ENCODE results near the gene MRAS.
"Not testable (repeated sequence)": the region's sequence is repeated elsewhere in the genome, so short reads cannot be mapped to it uniquely, and the experiment has no call there.

The MRAS gene

GRCh38 chr3:138412821-138413551 is 64.6 kb downstream of the MRAS start:
- TF ChIP-seq, protein P1, sequence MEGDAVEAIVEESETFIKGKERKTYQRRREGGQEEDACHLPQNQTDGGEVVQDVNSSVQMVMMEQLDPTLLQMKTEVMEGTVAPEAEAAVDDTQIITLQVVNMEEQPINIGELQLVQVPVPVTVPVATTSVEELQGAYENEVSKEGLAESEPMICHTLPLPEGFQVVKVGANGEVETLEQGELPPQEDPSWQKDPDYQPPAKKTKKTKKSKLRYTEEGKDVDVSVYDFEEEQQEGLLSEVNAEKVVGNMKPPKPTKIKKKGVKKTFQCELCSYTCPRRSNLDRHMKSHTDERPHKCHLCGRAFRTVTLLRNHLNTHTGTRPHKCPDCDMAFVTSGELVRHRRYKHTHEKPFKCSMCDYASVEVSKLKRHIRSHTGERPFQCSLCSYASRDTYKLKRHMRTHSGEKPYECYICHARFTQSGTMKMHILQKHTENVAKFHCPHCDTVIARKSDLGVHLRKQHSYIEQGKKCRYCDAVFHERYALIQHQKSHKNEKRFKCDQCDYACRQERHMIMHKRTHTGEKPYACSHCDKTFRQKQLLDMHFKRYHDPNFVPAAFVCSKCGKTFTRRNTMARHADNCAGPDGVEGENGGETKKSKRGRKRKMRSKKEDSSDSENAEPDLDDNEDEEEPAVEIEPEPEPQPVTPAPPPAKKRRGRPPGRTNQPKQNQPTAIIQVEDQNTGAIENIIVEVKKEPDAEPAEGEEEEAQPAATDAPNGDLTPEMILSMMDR (IDR thresholded peaks at IDR 0.05; ENCODE audit: insufficient read depth, low read length, poor library complexity, severe bottlenecking): no peak
- no peaks in the 10 kb centered on the region for H3K36me3 ChIP-seq (ENCODE audit: control insufficient read depth, insufficient read depth, low read length)
- no peak for DNase-seq (ENCODE audit: extremely low read depth, insufficient read length)
- H3K27me3 ChIP-seq (replicated peaks; ENCODE audit: control insufficient read depth, insufficient read depth, low read length): no peaks in the 10 kb centered on the region; the same call in 1 of the 2 replicates
- no peak overlapping the region for H3K4me3 ChIP-seq (replicated peaks; ENCODE audit: low read depth, low read length)

DNA sequence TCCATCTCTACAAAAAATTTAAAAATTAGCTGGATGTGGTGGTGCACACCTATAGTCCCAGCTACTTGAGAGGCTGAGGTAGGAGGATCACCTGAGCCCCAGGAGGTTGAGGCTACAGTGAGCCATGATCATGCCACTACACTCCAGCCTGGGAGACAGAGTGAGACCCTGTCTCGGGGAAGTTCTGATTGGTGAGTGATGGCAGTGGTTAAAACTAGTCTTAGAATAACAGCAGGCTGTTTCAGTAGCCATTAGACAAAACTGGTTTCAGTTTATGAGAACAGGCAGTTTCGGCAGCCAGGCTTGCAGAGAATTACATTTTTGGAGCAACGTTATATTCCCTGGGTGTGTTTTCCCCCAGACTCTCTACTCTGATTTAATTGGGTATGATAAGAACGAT is 67.9 kb downstream of the MRAS start:
- not testable (repeated sequence) for H3K27me3 ChIP-seq (replicated peaks; ENCODE audit: control insufficient read depth, insufficient read depth, low read length); DNase-seq (ENCODE audit: extremely low read depth, insufficient read length); H3K36me3 ChIP-seq (ENCODE audit: control insufficient read depth, insufficient read depth, low read length)
- peak overlapping the region; percentile 10 for H3K4me3 ChIP-seq (replicated peaks; ENCODE audit: low read depth, low read length)

DNA sequence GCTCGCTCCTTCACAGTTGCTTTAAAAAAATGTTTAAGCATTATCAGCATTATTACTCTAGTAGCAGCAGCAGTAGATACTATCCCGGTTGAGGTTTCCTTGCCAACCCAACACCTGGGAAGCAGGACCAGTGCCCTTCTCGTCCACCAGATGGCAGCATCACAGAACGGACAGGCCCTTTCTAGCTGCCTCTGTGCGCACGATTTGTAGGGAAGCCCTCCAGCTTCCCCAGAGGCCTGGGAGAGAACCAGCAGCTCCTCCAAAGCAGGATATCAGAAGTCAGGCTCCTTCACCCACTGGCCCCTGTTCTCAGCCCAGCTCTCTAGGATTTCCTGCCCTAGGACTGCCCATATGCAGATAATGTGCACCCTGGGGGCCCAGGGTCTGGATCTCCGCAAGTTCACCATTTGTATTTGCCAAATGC is 69.2 kb downstream of the MRAS start:
- Histone ChIP-seq H3K4me3 (replicated peaks; ENCODE audit: low read depth, low read length) (no peak overlapping the region), H3K36me3 (ENCODE audit: control insufficient read depth, insufficient read depth, low read length) (no peaks in the 10 kb centered on the region), H3K27me3 (replicated peaks; ENCODE audit: control insufficient read depth, insufficient read depth, low read length) (no peaks in the 10 kb centered on the region; the same call in 1 of the 2 replicates)
- TF ChIP-seq, protein P1 (IDR thresholded peaks at IDR 0.05; ENCODE audit: insufficient read depth, low read length, poor library complexity, severe bottlenecking): peak; percentile 91
- DNase-seq (ENCODE audit: extremely low read depth, insufficient read length): no peak

DNA sequence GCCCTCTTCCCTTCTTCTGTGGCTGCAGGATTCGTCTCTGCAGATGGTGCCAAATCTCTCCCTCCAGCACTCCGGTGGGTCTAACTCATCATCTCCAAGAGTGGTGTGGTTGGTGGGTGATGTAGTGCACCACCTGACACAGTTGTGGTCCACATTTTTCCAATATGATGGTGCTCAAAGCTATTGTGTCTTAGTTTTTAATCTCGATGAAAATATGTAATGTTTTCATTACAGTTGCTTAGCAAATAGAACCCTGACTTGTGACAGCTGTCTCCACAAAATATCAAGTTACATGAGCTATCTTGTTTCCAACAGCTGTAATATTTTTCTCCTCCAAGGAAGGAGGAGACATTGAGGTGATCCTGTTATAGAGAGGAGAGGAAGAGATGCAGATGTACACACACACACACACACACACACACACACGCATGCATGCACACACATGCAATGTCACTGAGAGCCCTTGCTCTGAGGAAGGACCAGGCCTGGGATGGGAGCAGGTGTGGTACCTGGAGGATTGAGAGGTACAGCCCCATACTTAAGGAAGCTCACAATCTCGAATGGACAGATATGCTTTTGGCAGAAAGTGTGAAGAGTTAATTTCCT is 70.3 kb downstream of the MRAS start:
- Histone ChIP-seq H3K4me3 (replicated peaks; ENCODE audit: low read depth, low read length) (no peak overlapping the region), H3K36me3 (ENCODE audit: control insufficient read depth, insufficient read depth, low read length) (no peaks in the 10 kb centered on the region), H3K27me3 (replicated peaks; ENCODE audit: control insufficient read depth, insufficient read depth, low read length) (no peaks in the 10 kb centered on the region; the same call in 1 of the 2 replicates)
- TF ChIP-seq, protein P1 (IDR thresholded peaks at IDR 0.05; ENCODE audit: insufficient read depth, low read length, poor library complexity, severe bottlenecking): no peak
- DNase-seq (ENCODE audit: extremely low read depth, insufficient read length): no peak

GRCh38 chr3:138423316-138423715 is 74.9 kb downstream of the MRAS start:
- TF ChIP-seq, protein P1 (IDR thresholded peaks at IDR 0.05; ENCODE audit: insufficient read depth, low read length, poor library complexity, severe bottlenecking): no peak
- Histone ChIP-seq H3K36me3 (ENCODE audit: control insufficient read depth, insufficient read depth, low read length) (no peaks in the 10 kb centered on the region), H3K4me3 (replicated peaks; ENCODE audit: low read depth, low read length) (no peak overlapping the region), H3K27me3 (replicated peaks; ENCODE audit: control insufficient read depth, insufficient read depth, low read length) (no peaks in the 10 kb centered on the region; the same call in 1 of the 2 replicates)
- DNase-seq (ENCODE audit: extremely low read depth, insufficient read length): no peak

GRCh38 chr3:138424323-138424722 is 75.9 kb downstream of the MRAS start:
- no peak overlapping the region for H3K4me3 ChIP-seq (replicated peaks; ENCODE audit: low read depth, low read length)
- H3K27me3 ChIP-seq (replicated peaks; ENCODE audit: control insufficient read depth, insufficient read depth, low read length): no peaks in the 10 kb centered on the region; the same call in 1 of the 2 replicates
- no peaks in the 10 kb centered on the region for H3K36me3 ChIP-seq (ENCODE audit: control insufficient read depth, insufficient read depth, low read length)
- DNase-seq (ENCODE audit: extremely low read depth, insufficient read length): no peak
- TF ChIP-seq, protein P1 (IDR thresholded peaks at IDR 0.05; ENCODE audit: insufficient read depth, low read length, poor library complexity, severe bottlenecking): no peak

Data from GM06990 (cell line).